Urinary bladder (tissue), 4 donors: Measurements from ENCODE around the gene AGRP. TPM values are rescaled to one million over a fixed set of nuclear protein-coding genes. Genes with fewer than 3 reads are reported as not detected.
A peak's percentile ranks its signal among the peaks of the same experiment; 100 is the strongest.

ENCODE experiments used
- DNase-seq: peaks from one replicate; pipeline ENCODE4 v3.0.0-alpha.2; 2015; ENCODE audit errors: extremely low spot score
- H3K27ac ChIP-seq: one replicate; pipeline ENCODE4 v1.5.1; 2013; ENCODE audit warnings: low read depth, mild to moderate bottlenecking, moderate library complexity
- H3K36me3 ChIP-seq: one replicate; pipeline ENCODE4 v1.6.1; 2013; ENCODE audit warnings: mild to moderate bottlenecking, moderate library complexity; ENCODE audit not compliant: insufficient read depth
- H3K4me1 ChIP-seq: one replicate; pipeline ENCODE4 v1.6.1; 2013; ENCODE audit warnings: mild to moderate bottlenecking, moderate library complexity; ENCODE audit not compliant: insufficient read depth
- H3K4me3 ChIP-seq: one replicate; pipeline ENCODE4 v1.5.1; 2013; ENCODE audit warnings: low read depth, low read length
- whole genome bisulfite sequencing: extraction: QIAGEN DNeasy Blood & Tissue Kit; methylation state at CpG from one replicate; pipeline ENCODE4 v1.1.7; 2013; 5-methylcytosine and 5-hydroxymethylcytosine counted together
- polyA plus RNA-seq: library from polyadenylated mRNA; stranded (reverse); fragments of 200-250 nt; gene quantifications from one replicate; pipeline ENCODE4 v1.2.3, GENCODE V29; 2013
- total RNA-seq: library from RNA; depleted of rRNA; stranded (reverse); fragments of >200 nt; gene quantifications from one replicate; pipeline ENCODE4 v1.2.3, GENCODE V29; 2014
- donor health status: healthy with polysubstance abuse.
- donor health status: healthy.

AGRP gene
- total and polyA plus RNA-seq, 2 donors: not detected

DNA sequence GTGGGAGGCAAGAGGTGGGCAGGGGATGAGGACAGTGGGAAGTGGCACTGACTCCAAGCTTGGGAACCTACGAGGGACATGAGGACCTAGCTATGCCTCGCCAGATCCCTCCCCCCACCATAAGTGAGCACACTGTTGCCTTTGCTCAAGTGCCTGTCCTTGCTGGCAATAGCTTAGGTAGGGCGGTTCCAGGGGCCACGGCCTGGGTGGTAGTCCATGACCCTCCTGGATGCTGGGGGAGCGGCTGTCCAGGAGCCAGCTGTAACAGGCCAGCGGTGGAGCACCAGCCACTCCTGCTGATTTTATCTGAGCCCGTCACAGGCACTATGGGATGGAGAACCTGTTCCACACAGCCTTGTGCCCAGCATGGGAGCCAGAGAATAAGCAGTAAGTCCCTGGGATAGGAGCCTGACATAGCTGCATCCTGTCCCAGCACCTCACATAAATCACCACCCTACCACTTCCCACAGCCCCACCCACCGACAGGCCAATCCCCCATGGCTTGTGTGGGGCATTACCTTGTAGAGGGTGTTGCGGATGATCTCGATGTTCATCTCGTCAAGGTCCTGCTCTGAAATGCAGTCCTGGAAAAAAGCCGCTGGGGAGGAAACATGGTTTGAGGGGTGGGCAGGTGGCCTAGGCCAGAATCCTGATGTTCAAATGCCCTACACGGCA is 40.6 kb downstream of the AGRP start:
- no peak overlapping the region for H3K4me3 ChIP-seq
- no peaks in the 10 kb centered on the region for H3K4me1 ChIP-seq
- WGBS: 80% methylated on average over 13 of the region's 13 CpGs
- no peak for DNase-seq
- H3K27ac ChIP-seq: no peak overlapping the region
- no peaks in the 10 kb centered on the region for H3K36me3 ChIP-seq

GRCh38 chr16:67441907-67442306 is 41.4 kb downstream of the AGRP start:
- Histone ChIP-seq H3K4me1 (no peaks in the 10 kb centered on the region), H3K36me3 (no peaks in the 10 kb centered on the region), H3K27ac (peak overlapping the region; percentile 11), H3K4me3 (no peak overlapping the region)
- 63% methylated on average over 5 of the region's 5 CpGs for WGBS
- no peak for DNase-seq

DNA sequence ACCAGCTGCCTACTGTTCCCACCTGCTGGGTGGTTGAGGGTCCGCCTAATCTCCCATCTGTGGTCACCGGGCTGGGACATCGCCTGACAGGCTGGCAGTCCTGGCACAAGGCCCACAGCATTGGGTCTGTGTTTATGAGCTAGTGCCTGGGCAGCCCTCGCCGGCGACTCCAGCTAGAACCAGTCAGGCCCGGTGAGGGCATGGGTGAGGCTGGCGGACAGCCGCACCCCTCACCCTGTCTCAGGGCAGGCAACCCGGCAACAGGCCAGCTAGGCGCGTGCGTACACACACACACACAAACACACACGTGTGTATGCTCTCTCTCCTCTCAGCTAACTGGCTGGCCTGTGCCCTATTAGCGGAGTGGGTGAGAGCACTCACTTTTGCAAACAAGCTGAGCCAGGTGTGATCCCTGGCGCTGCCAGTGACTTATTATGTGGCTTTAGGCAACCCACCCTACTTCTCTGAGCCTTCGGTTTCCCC is 42.0 kb downstream of the AGRP start:
- H3K4me3 ChIP-seq: no peak overlapping the region
- 83% methylated on average over 17 of the region's 17 CpGs for WGBS
- H3K4me1 ChIP-seq: no peaks in the 10 kb centered on the region
- H3K36me3 ChIP-seq: no peaks in the 10 kb centered on the region
- DNase-seq: no peak
- no peak overlapping the region for H3K27ac ChIP-seq

- Histone ChIP-seq H3K27ac (no peak overlapping the region), H3K36me3 (no peaks in the 10 kb centered on the region)
- 95% methylated on average over 19 of the region's 19 CpGs for WGBS
Observed at GRCh38 chr16:67438824-67439393, 44.4 kb downstream of the AGRP start.

GRCh38 chr16:67438098-67438791 is 45.1 kb downstream of the AGRP start:
- Histone ChIP-seq H3K4me3 (no peak overlapping the region), H3K36me3 (no peaks in the 10 kb centered on the region), H3K4me1 (no peaks in the 10 kb centered on the region), H3K27ac (no peak overlapping the region)
- 91% methylated on average over 20 of the region's 20 CpGs for WGBS
- no peak for DNase-seq

More at GRCh38 chr16:67438824-67439393, 44.4 kb downstream of the AGRP start:
- no peaks in the 10 kb centered on the region for H3K4me1 ChIP-seq
- H3K4me3 ChIP-seq: no peak overlapping the region
- DNase-seq: no peak

GRCh38 chr16:67437513-67437912 is 45.8 kb downstream of the AGRP start:
- no peak overlapping the region for H3K27ac ChIP-seq
- 84% methylated on average over 4 of the region's 4 CpGs for WGBS
- H3K4me3 ChIP-seq: no peak overlapping the region
- DNase-seq: no peak
- H3K4me1 ChIP-seq: no peaks in the 10 kb centered on the region
- H3K36me3 ChIP-seq: no peaks in the 10 kb centered on the region

DNA sequence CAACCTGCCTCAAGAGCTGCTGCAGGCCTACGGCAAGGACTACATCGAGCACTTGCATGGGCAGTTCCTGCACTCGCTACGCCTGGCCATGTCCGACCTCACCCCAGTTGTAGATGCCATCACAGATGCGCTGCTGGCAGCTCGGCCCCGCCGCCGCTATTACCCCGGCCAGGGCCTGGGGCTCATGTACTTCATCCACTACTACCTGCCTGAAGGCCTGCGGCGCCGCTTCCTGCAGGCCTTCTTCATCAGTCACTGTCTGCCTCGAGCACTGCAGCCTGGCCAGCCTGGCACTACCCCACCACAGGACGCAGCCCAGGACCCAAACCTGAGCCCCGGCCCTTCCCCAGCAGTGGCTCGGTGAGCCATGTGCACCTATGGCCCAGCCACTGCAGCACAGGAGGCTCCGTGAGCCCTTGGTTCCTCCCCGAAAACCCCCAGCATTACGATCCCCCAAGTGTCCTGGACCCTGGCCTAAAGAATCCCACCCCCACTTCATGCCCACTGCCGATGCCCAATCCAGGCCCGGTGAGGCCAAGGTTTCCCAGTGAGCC is 46.6 kb downstream of the AGRP start:
- H3K27ac ChIP-seq: no peak overlapping the region
- no peaks in the 10 kb centered on the region for H3K4me1 ChIP-seq
- WGBS: 95% methylated on average over 23 of the region's 23 CpGs
- DNase-seq: no peak
- no peak overlapping the region for H3K4me3 ChIP-seq
- no peaks in the 10 kb centered on the region for H3K36me3 ChIP-seq

GRCh38 chr16:67435758-67436164 is 47.6 kb downstream of the AGRP start:
- H3K4me3 ChIP-seq: no peak overlapping the region
- no peaks in the 10 kb centered on the region for H3K4me1 ChIP-seq
- no peak overlapping the region for H3K27ac ChIP-seq
- no peaks in the 10 kb centered on the region for H3K36me3 ChIP-seq
- no peak for DNase-seq
- WGBS: 90% methylated on average over 16 of the region's 16 CpGs

GRCh38 chr16:67433131-67433719 is 50.1 kb downstream of the AGRP start:
- Histone ChIP-seq H3K36me3 (no peaks in the 10 kb centered on the region), H3K4me3 (no peak overlapping the region), H3K27ac (no peak overlapping the region), H3K4me1 (no peaks in the 10 kb centered on the region)
- DNase-seq: no peak
- WGBS: 90% methylated on average over 5 of the region's 5 CpGs

Other genes with a start within 250 kb of the AGRP start
- 7.5 TPM for gene FHOD1, start 236.1 kb downstream of the AGRP start, total RNA-seq
- gene FHOD1, start 236.1 kb downstream of the AGRP start, polyA plus RNA-seq: 16.4 TPM
- gene SLC9A5, start 234.6 kb downstream of the AGRP start, total RNA-seq: 0.32 TPM
- gene SLC9A5, start 234.6 kb downstream of the AGRP start, polyA plus RNA-seq: 0.29 TPM
- 12.8 TPM for gene PLEKHG4, start 204.0 kb downstream of the AGRP start, total RNA-seq
- gene PLEKHG4, start 204.0 kb downstream of the AGRP start, polyA plus RNA-seq: 5.8 TPM
- 1.1 TPM for gene KCTD19, start 156.8 kb downstream of the AGRP start, total RNA-seq
- 0.14 TPM for gene KCTD19, start 156.8 kb downstream of the AGRP start, polyA plus RNA-seq
- gene LRRC36, start 156.7 kb downstream of the AGRP start, total RNA-seq: 2.1 TPM
- gene LRRC36, start 156.7 kb downstream of the AGRP start, polyA plus RNA-seq: 0.19 TPM
- gene TPPP3, start 90.0 kb downstream of the AGRP start, total RNA-seq: 24.0 TPM
- gene TPPP3, start 90.0 kb downstream of the AGRP start, polyA plus RNA-seq: 14.6 TPM
- gene ZDHHC1, start 67.1 kb downstream of the AGRP start, total RNA-seq: 3.8 TPM
- 10.9 TPM for gene ZDHHC1, start 67.1 kb downstream of the AGRP start, polyA plus RNA-seq
- 6.9 TPM for gene HSD11B2, start 52.4 kb downstream of the AGRP start, total RNA-seq
- 1.9 TPM for gene HSD11B2, start 52.4 kb downstream of the AGRP start, polyA plus RNA-seq
- gene ATP6V0D1, start 2.4 kb downstream of the AGRP start, total RNA-seq: 50.0 TPM
- 92.5 TPM for gene ATP6V0D1, start 2.4 kb downstream of the AGRP start, polyA plus RNA-seq
- 20.5 TPM for gene RIPOR1, start 45.3 kb upstream of the AGRP start, total RNA-seq
- gene RIPOR1, start 45.3 kb upstream of the AGRP start, polyA plus RNA-seq: 59.0 TPM
- 35.5 TPM for gene CTCF, start 79.0 kb upstream of the AGRP start, total RNA-seq
- 29.2 TPM for gene CTCF, start 79.0 kb upstream of the AGRP start, polyA plus RNA-seq
- 0.16 TPM for gene CARMIL2, start 161.6 kb upstream of the AGRP start, total RNA-seq
- 0.99 TPM for gene CARMIL2, start 161.6 kb upstream of the AGRP start, polyA plus RNA-seq
- 9.5 TPM for gene ACD, start 176.7 kb upstream of the AGRP start, total RNA-seq
- 34.6 TPM for gene ACD, start 176.7 kb upstream of the AGRP start, polyA plus RNA-seq
- gene PARD6A, start 177.4 kb upstream of the AGRP start, total RNA-seq: 1.7 TPM
- 6.5 TPM for gene PARD6A, start 177.4 kb upstream of the AGRP start, polyA plus RNA-seq
- gene ENKD1, start 183.2 kb upstream of the AGRP start, total RNA-seq: 10.3 TPM
- 39.5 TPM for gene ENKD1, start 183.2 kb upstream of the AGRP start, polyA plus RNA-seq
- gene C16orf86, start 183.3 kb upstream of the AGRP start, total RNA-seq: 1.2 TPM
- gene C16orf86, start 183.3 kb upstream of the AGRP start, polyA plus RNA-seq: 9.9 TPM
- 16.1 TPM for gene GFOD2, start 235.8 kb upstream of the AGRP start, total RNA-seq
- 19.4 TPM for gene GFOD2, start 235.8 kb upstream of the AGRP start, polyA plus RNA-seq